ENCODE data around the gene PLCD4. TPM values are rescaled to one million over a fixed set of nuclear protein-coding genes. Genes with fewer than 3 reads are reported as not detected.

Gene PLCD4
- total and polyA plus RNA-seq, 10 of the 15 experiments (the other 5 are each of a cell fraction or from before 2014, with no cell fraction given): under 0.01 to 1.5 (median 0.23) TPM; not detected in 2

DNA sequence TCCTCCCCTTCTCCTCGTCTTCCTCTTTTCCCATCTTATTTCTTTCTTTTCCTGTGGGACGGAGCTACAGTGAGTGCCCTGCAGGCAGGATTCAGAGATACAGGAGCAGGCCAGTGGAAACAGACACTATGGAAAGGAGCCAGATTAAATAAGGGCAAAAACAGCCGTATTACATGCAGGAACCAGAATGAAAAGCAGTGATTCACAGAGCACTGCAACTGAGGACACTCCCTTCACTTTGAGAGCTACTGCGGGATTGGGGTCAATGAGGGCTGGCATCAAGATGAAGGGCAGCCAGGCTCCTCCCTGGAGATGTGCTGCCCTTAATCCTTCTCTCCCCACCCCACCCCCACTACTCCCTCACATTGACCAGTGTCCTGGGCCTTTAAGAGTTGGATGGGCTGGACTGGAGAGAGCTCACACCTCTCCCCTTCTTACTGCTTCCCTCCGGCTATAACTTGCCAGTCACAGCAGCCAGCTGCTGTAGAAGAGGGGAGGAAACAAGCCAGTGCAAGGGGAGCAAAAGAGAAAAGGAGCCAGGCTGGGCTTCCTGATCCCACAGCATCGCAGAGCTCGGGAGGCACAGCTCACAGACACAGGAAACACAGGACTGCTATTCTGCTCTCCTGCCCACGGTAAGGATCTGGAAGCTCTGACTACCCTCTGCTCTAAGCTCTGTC is at the start of gene PLCD4 (continued):
- TF ChIP-seq ASH2L (IDR thresholded peaks at IDR 0.05; ENCODE audit: borderline replicate concordance, low read depth) (no peak), DPF2 (IDR thresholded peaks at IDR 0.05) (no peak)

DNA sequence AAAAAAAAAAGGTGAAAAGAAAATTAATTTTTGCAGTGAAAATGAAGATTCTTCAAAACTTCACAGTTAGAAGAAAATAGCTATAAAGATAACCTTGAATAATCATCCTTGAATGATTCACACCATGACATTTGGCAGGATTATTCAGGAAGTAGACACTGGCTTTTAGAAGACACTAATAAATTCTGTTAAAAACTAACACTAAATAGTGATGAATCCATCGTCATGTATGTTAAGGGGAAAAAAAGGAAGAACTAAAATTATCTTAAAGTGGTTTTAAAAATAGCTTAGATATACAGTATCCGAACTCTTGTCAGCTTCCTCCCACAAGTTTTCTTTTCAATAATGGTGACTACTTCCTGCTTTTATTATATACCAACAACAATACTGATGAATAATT is 49.8 kb upstream of the PLCD4 start:
- POLR2A ChIA-PET: interaction anchor here (0.6 to 2.0 kb wide), 5 partner anchors 8 to 672 kb away, joined by 3 to 8 read pairs (median 4); partner anchors contain the start of gene USP37
- no peak for DNase-seq (ENCODE audit: low read depth, low spot score)
- WGBS (ENCODE audit: insufficient coverage, insufficient replicate concordance, low lambda C conversion rate, missing lambda C conversion rate): 27% methylated on average over 2 of the region's 2 CpGs
- no peak for ATAC-seq
- no peak for TF ChIP-seq NFYB (IDR thresholded peaks at IDR 0.05; ENCODE audit: insufficient read depth, low read depth, low read length)
- TF ChIP-seq SPI1 (IDR thresholded peaks at IDR 0.05; ENCODE audit: borderline replicate concordance, insufficient read depth, low read depth, low read length): no peak
- TF ChIP-seq, protein P1, sequence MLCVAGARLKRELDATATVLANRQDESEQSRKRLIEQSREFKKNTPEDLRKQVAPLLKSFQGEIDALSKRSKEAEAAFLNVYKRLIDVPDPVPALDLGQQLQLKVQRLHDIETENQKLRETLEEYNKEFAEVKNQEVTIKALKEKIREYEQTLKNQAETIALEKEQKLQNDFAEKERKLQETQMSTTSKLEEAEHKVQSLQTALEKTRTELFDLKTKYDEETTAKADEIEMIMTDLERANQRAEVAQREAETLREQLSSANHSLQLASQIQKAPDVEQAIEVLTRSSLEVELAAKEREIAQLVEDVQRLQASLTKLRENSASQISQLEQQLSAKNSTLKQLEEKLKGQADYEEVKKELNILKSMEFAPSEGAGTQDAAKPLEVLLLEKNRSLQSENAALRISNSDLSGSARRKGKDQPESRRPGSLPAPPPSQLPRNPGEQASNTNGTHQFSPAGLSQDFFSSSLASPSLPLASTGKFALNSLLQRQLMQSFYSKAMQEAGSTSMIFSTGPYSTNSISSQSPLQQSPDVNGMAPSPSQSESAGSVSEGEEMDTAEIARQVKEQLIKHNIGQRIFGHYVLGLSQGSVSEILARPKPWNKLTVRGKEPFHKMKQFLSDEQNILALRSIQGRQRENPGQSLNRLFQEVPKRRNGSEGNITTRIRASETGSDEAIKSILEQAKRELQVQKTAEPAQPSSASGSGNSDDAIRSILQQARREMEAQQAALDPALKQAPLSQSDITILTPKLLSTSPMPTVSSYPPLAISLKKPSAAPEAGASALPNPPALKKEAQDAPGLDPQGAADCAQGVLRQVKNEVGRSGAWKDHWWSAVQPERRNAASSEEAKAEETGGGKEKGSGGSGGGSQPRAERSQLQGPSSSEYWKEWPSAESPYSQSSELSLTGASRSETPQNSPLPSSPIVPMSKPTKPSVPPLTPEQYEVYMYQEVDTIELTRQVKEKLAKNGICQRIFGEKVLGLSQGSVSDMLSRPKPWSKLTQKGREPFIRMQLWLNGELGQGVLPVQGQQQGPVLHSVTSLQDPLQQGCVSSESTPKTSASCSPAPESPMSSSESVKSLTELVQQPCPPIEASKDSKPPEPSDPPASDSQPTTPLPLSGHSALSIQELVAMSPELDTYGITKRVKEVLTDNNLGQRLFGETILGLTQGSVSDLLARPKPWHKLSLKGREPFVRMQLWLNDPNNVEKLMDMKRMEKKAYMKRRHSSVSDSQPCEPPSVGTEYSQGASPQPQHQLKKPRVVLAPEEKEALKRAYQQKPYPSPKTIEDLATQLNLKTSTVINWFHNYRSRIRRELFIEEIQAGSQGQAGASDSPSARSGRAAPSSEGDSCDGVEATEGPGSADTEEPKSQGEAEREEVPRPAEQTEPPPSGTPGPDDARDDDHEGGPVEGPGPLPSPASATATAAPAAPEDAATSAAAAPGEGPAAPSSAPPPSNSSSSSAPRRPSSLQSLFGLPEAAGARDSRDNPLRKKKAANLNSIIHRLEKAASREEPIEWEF (IDR thresholded peaks at IDR 0.05; ENCODE audit: insufficient replicate concordance, low read depth, low read length): no peak
- TF ChIP-seq ZSCAN29 (IDR thresholded peaks at IDR 0.05): no peak
- no peak for TF ChIP-seq MTA3 (IDR thresholded peaks at IDR 0.05; ENCODE audit: borderline replicate concordance, low read length)
- TF ChIP-seq CHD4 (IDR thresholded peaks at IDR 0.05): no peak
- no peak for TF ChIP-seq RELA (IDR thresholded peaks at IDR 0.05; ENCODE audit: borderline replicate concordance, partially characterized antibody)
- no peak for TF ChIP-seq PAX5 (IDR thresholded peaks at IDR 0.05; ENCODE audit: borderline replicate concordance, low read depth, low read length)
- no peak for TF ChIP-seq ESRRA (IDR thresholded peaks at IDR 0.05; ENCODE audit: low read length)
- TF ChIP-seq RAD21 (IDR thresholded peaks at IDR 0.05; ENCODE audit: insufficient read depth, low read depth, low read length): no peak
- in situ Hi-C loops (cut with MboI) (no loop called here), intact Hi-C loops (cut with micrococcal nuclease; ENCODE audit: unreplicated experiment) (no loop called here)
- CTCF ChIA-PET: interaction anchor here (0.8 to 0.9 kb wide), 2 partner anchors 10 kb away, joined by 3 read pairs; partner anchors contain the start of gene USP37
- Histone ChIP-seq H4K20me1 (ENCODE audit: control insufficient read depth, insufficient read depth) (no peaks in the 10 kb centered on the region), H3K27ac (ENCODE audit: control insufficient read depth, insufficient read depth) (no peak overlapping the region), H3K79me2 (ENCODE audit: control insufficient read depth, insufficient read depth, low read length) (peaks cover 4% of the 10 kb centered on the region; the same call in 1 of the 2 replicates), H3K4me1 (ENCODE audit: control insufficient read depth, insufficient read depth, low read length) (no peaks in the 10 kb centered on the region), H3K36me3 (ENCODE audit: control insufficient read depth in 2 of 2, insufficient read depth in 2 of 2, low read length in 1 of 2) (peaks cover 3 to 12% of the 10 kb centered on the region in 2 experiments), H3K27me3 (replicated peaks in 1 of 2; ENCODE audit: control insufficient read depth in 2 of 2, insufficient read depth in 2 of 2, low read length in 1 of 2) (no peaks in the 10 kb centered on the region), H3K9me3 (replicated peaks; ENCODE audit: control insufficient read depth, insufficient read depth, low read length) (no peaks in the 10 kb centered on the region; the same call in 2 of the 3 replicates), H3K9ac (ENCODE audit: control insufficient read depth, insufficient read depth, low read length) (no peak overlapping the region), H3K4me3 (no peak overlapping the region), H2AFZ (ENCODE audit: control insufficient read depth, low read depth, low read length) (no peak overlapping the region), H3K4me2 (ENCODE audit: control insufficient read depth, insufficient read depth) (no peak overlapping the region)
- BruUV-seq (replicated peaks): no TSS peak
- SMC1A ChIA-PET (ENCODE audit: uncharacterized antibody, unreplicated experiment): interaction anchor here (0.8 to 1.0 kb wide), 3 partner anchors 13 to 20 kb away, joined by 3 read pairs; no protein-coding TSS in a partner anchor
- RAD21 ChIA-PET (ENCODE audit: unreplicated experiment): interaction anchor here (0.8 kb wide), 1 partner anchor 11 kb away, joined by 3 read pairs; no protein-coding TSS in a partner anchor
- FAIRE-seq: no peak

Measured in GM12878 (cell line).